CD4-positive, alpha-beta T cell treated with Interleukin-17A for 1 hour (primary cell): Measurements from ENCODE around the gene HNRNPDL.
"Not testable (repeated sequence)": the region's sequence is repeated elsewhere in the genome, so short reads cannot be mapped to it uniquely, and the experiment has no call there.

Experiments used
- DNase-seq: peaks from one replicate; pipeline ENCODE4 v3.0.0-alpha.2; 2020

Gene HNRNPDL

GRCh38 chr4:82430193-82430963 is at the start of gene HNRNPDL, which contains the start of gene ENOPH1:
HNRNPDL (minus strand) TSS chr4:82430462; CDS start chr4:82429690, 772 bp downstream.
ENOPH1 (plus strand) TSS chr4:82430590; CDS start chr4:82430830, 240 bp downstream.
- DNase-seq, result peak; percentile 95

GRCh38 chr4:82479562-82479961 is 49.3 kb upstream of the HNRNPDL start:
- no peak for DNase-seq

GRCh38 chr4:82477469-82477868 is 47.2 kb upstream of the HNRNPDL start:
- not testable (repeated sequence) for DNase-seq

GRCh38 chr4:82475931-82476330 is 45.7 kb upstream of the HNRNPDL start:
- not testable (repeated sequence) for DNase-seq

- DNase-seq, result no peak
Measured at GRCh38 chr4:82473621-82474164, 43.4 kb upstream of the HNRNPDL start.

GRCh38 chr4:82473080-82473479 is 42.8 kb upstream of the HNRNPDL start:
- not testable (repeated sequence) for DNase-seq

GRCh38 chr4:82469791-82470345 is 39.6 kb upstream of the HNRNPDL start:
- no peak for DNase-seq

- DNase-seq, result no peak
Measured at GRCh38 chr4:82467471-82467870, 37.2 kb upstream of the HNRNPDL start.

- no peak for DNase-seq
Measured at GRCh38 chr4:82463221-82463620, 33.0 kb upstream of the HNRNPDL start.

- DNase-seq, result peak; percentile 87
Measured at GRCh38 chr4:82462415-82462831, 32.2 kb upstream of the HNRNPDL start.

- DNase-seq, result no peak
Measured at GRCh38 chr4:82461710-82462109, 31.4 kb upstream of the HNRNPDL start.

- no peak for DNase-seq
Measured at GRCh38 chr4:82458729-82459128, 28.5 kb upstream of the HNRNPDL start.

GRCh38 chr4:82457266-82457665 is 27.0 kb upstream of the HNRNPDL start:
- no peak for DNase-seq

- no peak for DNase-seq
Measured at GRCh38 chr4:82452026-82452425, 21.8 kb upstream of the HNRNPDL start.

- DNase-seq, result no peak
Measured at GRCh38 chr4:82450966-82451755, 20.9 kb upstream of the HNRNPDL start.

GRCh38 chr4:82447886-82448285 is 17.6 kb upstream of the HNRNPDL start:
- no peak for DNase-seq

GRCh38 chr4:82439088-82439487 is 8.8 kb upstream of the HNRNPDL start:
- DNase-seq, result no peak

GRCh38 chr4:82437285-82438005 is 7.2 kb upstream of the HNRNPDL start:
- no peak for DNase-seq

GRCh38 chr4:82436780-82437179 is 6.5 kb upstream of the HNRNPDL start:
- DNase-seq, result no peak

GRCh38 chr4:82436130-82436529 is 5.9 kb upstream of the HNRNPDL start:
- DNase-seq, result no peak

GRCh38 chr4:82434949-82435348 is 4.7 kb upstream of the HNRNPDL start:
- DNase-seq, result no peak

GRCh38 chr4:82433791-82434190 is 3.5 kb upstream of the HNRNPDL start:
- DNase-seq, result no peak

GRCh38 chr4:82432596-82432995 is 2.3 kb upstream of the HNRNPDL start:
- DNase-seq, result no peak
